Activated CD8-positive, alpha-beta memory T cell treated with anti-CD3 and anti-CD28 coated beads for 36 hours (primary cell): ENCODE measurements around the gene SSH2. TPM values are rescaled to one million over a fixed set of nuclear protein-coding genes. Genes with fewer than 3 reads are reported as not detected.
"Not testable (repeated sequence)": the region's sequence is repeated elsewhere in the genome, so short reads cannot be mapped to it uniquely, and the experiment has no call there.

Experiments used
- CTCF ChIA-PET: fragments of 350-600 bp; sonication (Branson Sonifier 250); formaldehyde crosslinking; loops from one replicate; lab custom pipeline; 2021; ENCODE audit warnings: antibody characterized with exemption; lab: Charles Lee
- POLR2A ChIA-PET: fragments of 350-600 bp; sonication (Branson Sonifier 250); formaldehyde crosslinking; loops from one replicate; lab custom pipeline; 2021; ENCODE audit warnings: antibody characterized with exemption; lab: Charles Lee
- total RNA-seq, 2 experiments: library from RNA; stranded (reverse); gene quantifications; one replicate each; pipeline ENCODE4 v1.2.3, GENCODE V29; 2021

SSH2 gene
- total RNA-seq, 2 experiments from 2014 or later = 26.5 to 27.3 TPM

DNA sequence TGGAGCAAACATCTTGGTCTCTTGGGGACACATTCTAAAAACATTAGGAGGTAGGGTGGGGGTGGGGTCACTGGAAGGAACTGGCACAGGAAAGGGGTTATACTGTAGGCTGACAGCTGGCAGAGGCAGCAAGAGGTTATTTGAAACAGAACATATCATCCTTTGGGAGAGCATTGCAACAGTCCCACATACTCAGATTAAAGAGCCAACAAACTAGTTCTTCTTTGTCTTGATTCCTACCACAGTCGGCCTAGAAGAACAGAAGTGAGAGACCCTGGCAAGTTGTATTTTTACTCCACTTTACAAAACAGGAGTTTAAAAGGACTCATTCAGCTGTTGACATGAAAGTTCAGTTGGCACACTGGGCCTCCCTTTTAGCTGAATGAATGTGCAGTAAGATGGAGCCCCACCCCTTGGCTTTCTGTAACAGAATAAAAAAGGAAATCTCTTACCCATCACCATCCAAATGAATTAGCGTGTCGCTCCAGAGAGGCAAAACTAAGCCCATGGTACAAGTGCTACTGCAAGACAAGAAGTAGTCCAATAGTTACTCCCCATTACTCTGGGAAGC lies 252.7 kb downstream of the SSH2 start:
- ChIA-PET CTCF (no interaction called here), POLR2A (interaction anchor here (0.7 kb wide), 1 partner anchor 61 kb away, joined by 3 read pairs; no protein-coding TSS in a partner anchor)

DNA sequence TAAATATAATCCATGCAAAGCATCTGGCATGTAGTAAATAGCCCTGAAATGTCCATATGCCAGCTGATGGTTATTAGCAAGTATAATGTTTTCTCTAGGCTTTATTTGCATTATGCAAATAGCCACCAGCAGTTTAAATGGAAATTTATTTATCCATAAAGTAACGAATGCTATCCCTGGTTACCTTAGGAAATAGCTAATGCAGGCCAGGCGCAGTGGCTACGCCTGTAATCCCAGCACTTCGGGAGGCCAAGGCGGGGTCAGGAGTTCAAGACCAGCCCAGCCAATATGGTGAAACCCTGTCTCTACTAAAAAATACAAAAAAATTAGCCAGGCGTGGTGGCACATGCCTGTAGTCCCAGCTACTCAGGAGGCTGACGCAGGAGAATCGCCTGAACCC lies 254.1 kb downstream of the SSH2 start:
- POLR2A ChIA-PET, CTCF ChIA-PET: not testable (repeated sequence)

DNA sequence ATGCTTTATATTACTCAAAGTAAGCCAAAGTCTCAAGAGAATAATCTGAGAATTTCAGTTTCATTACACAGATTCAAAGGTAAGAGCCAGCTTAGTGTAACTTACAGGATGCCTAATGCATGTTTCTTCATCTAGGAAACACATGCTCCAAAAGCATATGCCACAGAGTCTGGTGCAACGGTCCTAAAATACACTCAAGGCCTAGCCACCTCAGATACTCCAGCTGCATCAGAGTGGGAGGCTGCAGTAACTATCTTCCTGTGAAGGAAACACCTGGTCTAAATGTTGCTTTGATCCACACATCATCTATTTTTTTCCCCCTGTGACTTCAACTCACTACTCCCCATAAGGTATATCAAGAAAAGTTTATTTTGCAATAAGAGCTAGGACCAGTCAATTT lies 255.7 kb downstream of the SSH2 start:
- ChIA-PET CTCF (interaction anchor here (0.5 to 1.2 kb wide), 4 partner anchors 8 to 168 kb away, joined by 3 to 4 read pairs (median 3); no protein-coding TSS in a partner anchor), POLR2A (no interaction called here)

DNA sequence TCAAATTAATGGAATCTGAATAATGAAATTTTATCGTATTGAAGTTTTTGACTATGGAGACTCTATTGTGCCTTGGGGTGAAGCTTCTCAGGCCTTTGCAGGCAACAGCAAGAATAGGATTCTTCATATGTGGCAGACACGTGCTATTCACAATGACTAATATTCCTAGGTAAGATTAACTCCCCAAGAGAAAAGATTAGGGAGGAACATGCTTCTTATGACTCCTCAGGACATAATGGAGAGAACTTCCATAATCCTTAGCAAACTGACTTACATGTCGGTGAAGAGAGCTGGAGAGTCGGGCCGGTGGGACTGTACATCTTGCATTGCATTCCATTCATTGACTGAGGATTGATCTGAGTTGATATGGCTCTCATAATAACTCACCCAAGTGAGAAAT lies 258.4 kb downstream of the SSH2 start:
- ChIA-PET CTCF (interaction anchor here (1.4 to 2.1 kb wide), 2 partner anchors 54 to 108 kb away, joined by 3 to 4 read pairs; no protein-coding TSS in a partner anchor), POLR2A (no interaction called here)

DNA sequence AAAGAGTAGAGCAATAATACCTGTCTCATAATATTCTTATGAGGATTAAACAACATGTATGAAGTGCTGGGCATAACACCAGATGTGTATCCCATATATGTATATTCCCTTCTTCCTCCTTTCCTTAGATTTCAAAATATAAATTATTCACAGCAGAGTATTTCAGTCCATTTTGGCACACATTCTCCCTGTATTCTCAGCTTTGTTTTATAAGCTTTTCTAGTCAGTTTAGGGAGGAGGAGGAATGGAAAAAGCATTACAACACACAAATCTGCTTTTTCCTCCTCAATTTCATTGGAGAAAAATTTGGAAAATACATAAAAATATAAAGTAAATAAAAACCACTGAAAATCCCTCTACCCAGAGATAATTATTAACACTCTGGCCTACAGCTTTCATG lies 260.8 kb downstream of the SSH2 start:
- CTCF ChIA-PET = no interaction called here

DNA sequence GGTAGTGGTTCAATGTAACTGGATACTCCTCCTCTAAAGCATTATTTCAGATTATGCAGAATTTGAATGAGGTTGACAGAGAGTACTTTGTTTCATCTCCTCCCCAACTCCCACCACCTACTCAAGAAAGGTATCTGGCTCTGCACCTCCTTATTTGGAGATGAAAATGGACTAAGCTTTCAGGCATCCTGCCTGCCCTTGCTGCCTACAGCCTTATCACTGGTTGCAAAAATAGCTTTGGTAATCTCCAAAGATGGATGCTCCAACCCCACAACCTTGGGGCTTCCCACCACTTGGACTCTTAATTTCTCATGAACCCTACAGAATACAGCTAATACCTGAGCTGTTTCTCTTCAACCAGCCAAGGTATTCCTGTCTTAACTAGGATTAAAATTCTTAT lies 262.1 kb downstream of the SSH2 start:
- ChIA-PET CTCF (no interaction called here), POLR2A (no interaction called here)

More for the DNA sequence above, 260.8 kb downstream of the SSH2 start:
- POLR2A ChIA-PET = no interaction called here

- ChIA-PET POLR2A (interaction anchor here (0.9 to 1.3 kb wide), 2 partner anchors 26 to 96 kb away, joined by 3 read pairs; no protein-coding TSS in a partner anchor), CTCF (interaction anchor here (0.6 to 1.4 kb wide), 2 partner anchors 48 to 185 kb away, joined by 5 to 7 read pairs; no protein-coding TSS in a partner anchor)
These were observed 264.6 kb downstream of the SSH2 start for GRCh38 chr17:29665481-29665810.

GRCh38 chr17:29664743-29665480 lies 265.1 kb downstream of the SSH2 start:
- ChIA-PET POLR2A (interaction anchor here (1.3 kb wide), 1 partner anchor 97 kb away, joined by 3 read pairs; no protein-coding TSS in a partner anchor), CTCF (interaction anchor here (0.6 to 1.4 kb wide), 3 partner anchors 47 to 1255 kb away, joined by 3 to 7 read pairs (median 5); no protein-coding TSS in a partner anchor)

DNA sequence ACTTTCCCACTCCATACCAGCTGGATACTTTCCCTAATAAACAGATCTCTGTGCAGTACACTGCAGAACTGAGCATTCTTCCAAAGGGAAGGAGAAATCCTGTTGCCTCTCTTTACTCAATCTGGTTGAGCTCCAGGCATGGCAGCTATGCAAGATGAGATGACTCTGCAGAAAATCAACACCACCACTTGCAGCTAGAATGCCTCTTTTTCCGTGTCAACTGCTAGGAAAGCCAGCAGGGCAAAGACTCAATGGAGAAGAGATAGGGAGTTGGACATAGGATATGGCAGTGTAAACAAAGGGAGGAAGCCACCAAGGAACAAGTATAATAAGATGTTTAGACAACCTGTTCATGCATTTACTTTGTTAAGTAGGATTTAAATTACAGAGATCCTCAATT lies 266.9 kb downstream of the SSH2 start:
- ChIA-PET POLR2A (no interaction called here), CTCF (no interaction called here)

- POLR2A ChIA-PET = no interaction called here
- CTCF ChIA-PET = no interaction called here
These were observed 268.8 kb downstream of the SSH2 start for GRCh38 chr17:29661213-29661612.

GRCh38 chr17:29659155-29659554 lies 270.9 kb downstream of the SSH2 start:
- POLR2A ChIA-PET = no interaction called here
- CTCF ChIA-PET = no interaction called here

GRCh38 chr17:29655323-29655722 lies 274.7 kb downstream of the SSH2 start:
- ChIA-PET POLR2A (no interaction called here), CTCF (no interaction called here)

DNA sequence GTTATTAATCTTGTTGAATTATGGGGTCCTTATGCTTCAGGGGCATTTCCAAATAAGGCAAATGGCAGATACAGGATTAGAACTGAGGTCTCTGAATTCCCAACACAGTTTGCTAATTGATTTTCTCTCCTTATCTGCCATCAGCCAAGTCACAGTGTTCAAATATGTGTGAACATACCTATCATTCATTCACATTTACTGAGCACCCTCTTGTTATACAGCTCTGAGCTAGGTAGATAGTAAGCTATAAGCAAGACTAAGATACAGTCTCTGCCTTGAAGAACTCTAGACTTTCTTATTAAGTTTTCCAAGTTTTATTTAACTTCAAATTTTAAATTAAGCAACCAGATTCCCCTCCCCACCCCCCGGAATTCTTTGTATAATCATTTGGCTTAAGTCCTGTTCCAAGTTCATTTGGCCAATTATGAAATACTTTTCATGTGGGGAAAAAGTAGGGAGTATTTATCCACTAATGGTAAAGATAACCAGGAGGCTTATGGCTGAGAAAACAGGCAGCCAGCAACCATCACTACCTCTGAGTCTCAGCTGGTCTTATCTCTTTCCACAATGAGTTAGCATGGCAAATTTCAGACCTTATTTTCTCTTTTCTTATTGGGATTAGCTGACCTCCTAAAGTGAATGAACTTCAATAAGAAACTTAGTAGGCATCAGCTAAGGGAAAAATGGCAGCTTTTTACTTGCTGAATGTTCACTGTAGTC lies 275.9 kb downstream of the SSH2 start:
- ChIA-PET POLR2A (no interaction called here), CTCF (interaction anchor here (1.0 kb wide), 2 partner anchors 88 to 125 kb away, joined by 3 read pairs; partner anchors contain the start of gene ABHD15)

DNA sequence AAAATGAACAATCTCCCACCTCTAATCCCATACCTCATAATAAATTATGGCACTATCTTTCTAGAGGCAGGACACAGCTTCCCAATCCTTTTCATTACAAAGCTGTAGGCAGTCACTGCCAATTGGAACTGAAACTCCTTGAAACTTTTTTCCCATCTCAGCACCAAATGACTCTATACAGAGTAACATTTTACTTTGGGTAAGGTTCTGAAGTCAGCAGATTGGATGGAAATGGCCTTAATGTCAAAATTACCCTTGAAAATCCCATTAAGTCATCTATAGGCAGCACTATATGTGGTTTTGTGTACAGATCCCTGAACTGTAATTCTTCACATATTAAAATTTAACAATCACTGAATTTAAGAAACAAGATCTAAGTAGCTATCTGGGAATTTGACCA lies 277.1 kb downstream of the SSH2 start:
- POLR2A ChIA-PET = no interaction called here

DNA sequence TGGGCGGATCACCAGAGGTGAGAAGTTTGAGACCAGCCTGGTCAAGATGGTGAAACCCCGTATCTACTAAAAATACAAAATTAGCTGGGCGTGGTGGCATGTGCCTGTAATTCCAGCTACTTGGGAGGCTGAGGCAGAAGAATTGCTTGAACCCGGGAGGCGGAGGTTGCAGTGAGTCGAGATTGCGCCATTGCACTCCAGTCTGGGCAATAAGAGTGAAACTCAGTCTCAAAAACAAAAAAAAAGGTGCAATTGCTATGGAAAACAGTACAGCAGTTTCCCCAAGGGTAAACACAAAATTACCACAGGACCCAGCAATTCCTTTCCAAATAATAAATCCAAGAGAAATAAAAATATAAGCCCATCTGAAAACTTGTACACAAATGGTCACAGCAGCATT lies 278.1 kb downstream of the SSH2 start:
- POLR2A ChIA-PET = not testable (repeated sequence)
- CTCF ChIA-PET = interaction anchor here (1.3 kb wide), 1 partner anchor 35 kb away, joined by 3 read pairs; no protein-coding TSS in a partner anchor

More for the DNA sequence above, 277.1 kb downstream of the SSH2 start:
- CTCF ChIA-PET = no interaction called here

GRCh38 chr17:29650396-29650795 lies 279.6 kb downstream of the SSH2 start:
- ChIA-PET POLR2A (no interaction called here), CTCF (no interaction called here)

DNA sequence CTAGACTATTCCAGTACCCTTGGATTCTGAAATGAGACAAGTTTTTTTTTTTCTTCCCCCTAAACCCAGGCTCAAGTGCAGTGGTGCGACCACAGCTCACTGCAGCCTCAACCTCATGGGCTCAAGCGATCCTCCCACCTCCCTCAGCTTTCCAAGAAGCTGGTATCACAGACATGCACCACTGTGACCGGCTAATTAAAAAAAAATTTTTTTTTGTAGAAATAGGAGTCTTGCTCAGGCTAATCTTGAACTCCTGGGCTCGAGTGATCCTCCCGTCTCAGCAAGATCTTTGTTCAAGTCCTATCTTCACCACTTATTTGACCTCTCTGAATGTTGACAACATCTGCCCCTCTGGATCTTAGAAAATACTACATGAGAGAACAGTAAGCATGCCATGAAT lies 280.7 kb downstream of the SSH2 start:
- ChIA-PET POLR2A (no interaction called here), CTCF (no interaction called here)

DNA sequence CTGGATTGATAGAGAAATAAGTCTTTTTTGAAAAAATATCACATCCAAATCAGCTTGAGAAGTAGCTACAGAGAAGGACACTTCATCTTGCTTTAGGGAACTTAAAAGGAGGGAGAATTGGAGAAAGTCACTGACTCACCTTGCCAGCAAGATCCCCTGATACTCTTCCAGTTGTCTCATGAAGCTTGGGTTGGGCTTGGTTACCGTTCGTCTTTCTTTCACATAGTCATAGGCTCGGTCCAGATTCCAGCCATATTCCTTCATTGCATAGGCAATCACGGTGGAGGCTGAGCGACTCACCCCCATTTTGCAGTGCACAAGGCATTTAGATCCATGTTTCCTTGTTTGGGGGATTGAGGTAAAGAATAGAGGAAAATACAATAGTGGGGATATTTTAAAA lies 282.0 kb downstream of the SSH2 start:
- CTCF ChIA-PET = interaction anchor here (0.6 kb wide), 1 partner anchor 515 kb away, joined by 4 read pairs; no protein-coding TSS in a partner anchor
- POLR2A ChIA-PET = no interaction called here

DNA sequence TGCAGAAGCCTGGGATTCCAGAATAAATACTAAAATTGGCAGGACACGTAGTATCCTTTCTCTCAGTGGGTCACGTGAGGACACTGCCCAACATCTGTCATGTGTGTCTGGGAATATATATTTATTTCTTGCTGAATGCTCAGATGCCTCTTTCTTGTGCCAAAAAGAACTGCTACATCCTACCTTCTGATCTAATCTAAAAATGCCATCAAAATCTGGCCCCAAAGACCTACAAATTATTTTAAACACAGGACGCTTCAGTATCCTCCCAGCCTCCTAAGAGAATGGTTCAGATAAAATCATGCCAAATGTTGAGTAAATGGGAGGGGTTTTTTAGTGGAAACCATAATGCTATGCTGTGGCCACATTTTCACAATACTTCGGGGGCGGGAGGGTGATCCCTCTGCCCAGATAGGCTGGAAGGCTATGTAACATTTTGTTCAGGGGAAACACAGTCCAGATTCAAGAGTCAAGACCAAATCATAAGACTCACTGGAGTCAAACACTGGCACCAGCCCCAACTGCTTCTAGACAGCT lies 284.4 kb downstream of the SSH2 start:
- CTCF ChIA-PET = no interaction called here

GRCh38 chr17:29643817-29644160 lies 286.2 kb downstream of the SSH2 start:
- ChIA-PET CTCF (no interaction called here), POLR2A (interaction anchor here (0.6 to 1.0 kb wide), 2 partner anchors 15 to 31 kb away, joined by 3 to 7 read pairs; no protein-coding TSS in a partner anchor)

More for the DNA sequence above, 284.4 kb downstream of the SSH2 start:
- POLR2A ChIA-PET = no interaction called here
